Small intestine (tissue), 7 donors: ENCODE data around the gene IGSF3. TPM values are rescaled to one million over a fixed set of nuclear protein-coding genes. Genes with fewer than 3 reads are reported as not detected.

Experiments
- DNase-seq, 2 donors: peaks; one replicate each; pipeline versions ENCODE4 v3.0.0 to v3.0.0-alpha.2; 2013
- FAIRE-seq: peaks from 2 replicates; lab custom pipeline; 2012; peaks lifted over from hg19 to GRCh38; lab: Jason Lieb, UNC
- H3K27ac ChIP-seq, 3 donors: one replicate each; pipeline ENCODE4 v1.5.1; 2013; ENCODE audit warnings: low read length in 2 of 3, mild to moderate bottlenecking in 2 of 3, control low read depth in 1 of 3, inconsistent platforms in 1 of 3, low read depth in 1 of 3, moderate library complexity in 1 of 3
- H3K27me3 ChIP-seq, 3 donors: one replicate each; pipeline ENCODE4 v1.6.1; 2013; ENCODE audit warnings: low read length in 3 of 3, inconsistent platforms in 1 of 3; ENCODE audit not compliant: control insufficient read depth in 3 of 3, insufficient read depth in 3 of 3
- H3K36me3 ChIP-seq, 3 donors: one replicate each; pipeline ENCODE4 v1.6.1; 2013; ENCODE audit warnings: low read length in 3 of 3, inconsistent platforms in 1 of 3, low read depth in 1 of 3, mild to moderate bottlenecking in 1 of 3, moderate library complexity in 1 of 3; ENCODE audit not compliant: control insufficient read depth in 3 of 3, insufficient read depth in 2 of 3
- H3K4me1 ChIP-seq, 3 donors: one replicate each; pipeline ENCODE4 v1.6.1; 2013; ENCODE audit warnings: low read length in 2 of 3, inconsistent platforms in 1 of 3, low read depth in 1 of 3, mild to moderate bottlenecking in 1 of 3, moderate library complexity in 1 of 3; ENCODE audit not compliant: control insufficient read depth in 3 of 3, insufficient read depth in 2 of 3
- H3K4me3 ChIP-seq, 3 donors: one replicate each; pipeline ENCODE4 v1.5.1; 2013; ENCODE audit warnings: low read length in 3 of 3, control low read depth in 1 of 3, inconsistent platforms in 1 of 3, low read depth in 1 of 3, mild to moderate bottlenecking in 1 of 3, moderate library complexity in 1 of 3
- H3K9me3 ChIP-seq, 2 donors: one replicate each; pipeline ENCODE4 v1.6.1; 2013; ENCODE audit warnings: low read depth in 1 of 2, low read length in 1 of 2; ENCODE audit not compliant: control insufficient read depth in 2 of 2, insufficient read depth in 1 of 2
- WGBS, 3 donors: extraction: QIAGEN DNeasy Blood & Tissue Kit; methylation state at CpG; one replicate each; pipeline ENCODE4 v1.1.7; 2013; 5-methylcytosine and 5-hydroxymethylcytosine counted together
- polyA plus RNA-seq, 4 donors: library from polyadenylated mRNA; stranded (reverse) in 3 of 4; unstranded in 1 of 4; fragments of 200-250 nt in 3 of 4; fragments of 120-200 nt in 1 of 4; gene quantifications; one replicate each; pipeline versions ENCODE4 v1.2.1 to v1.2.3, GENCODE V29; 2013
- donor health status: healthy with polysubstance abuse.
- donor health status: control.
- donor health status: control.
- donor health status: Bipolar disorder and iron deficiency.
- donor health status: healthy.

Gene IGSF3
- polyA plus RNA-seq, 4 donors: 5.4 to 44.8 (median 7.0) TPM

DNA sequence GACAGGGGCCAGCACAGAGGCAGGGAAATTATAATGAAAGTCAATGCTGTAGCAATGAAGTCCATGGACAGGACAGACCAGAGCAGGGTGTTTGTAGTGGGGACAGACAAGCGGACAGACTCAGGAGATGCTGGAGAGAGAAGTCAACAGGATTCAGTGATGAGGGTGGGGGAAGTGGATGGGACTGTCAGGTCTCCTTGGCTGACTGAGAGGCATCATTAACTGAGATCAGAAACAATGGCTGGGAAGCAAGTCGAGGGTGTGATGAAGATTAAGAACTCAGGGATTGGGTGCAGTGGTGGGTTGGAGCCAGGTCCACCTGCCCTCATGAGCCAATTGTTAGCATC is 122.2 kb downstream of the IGSF3 start:
- Histone ChIP-seq H3K4me3 (no peak overlapping the region), H3K9me3 (no peaks in the 10 kb centered on the region), H3K36me3 (peaks cover 0 to 24% (median 13%) of the 10 kb centered on the region in 3 donors), H3K27me3 (no peaks in the 10 kb centered on the region), H3K4me1 (peaks cover 0 to 2% (median 0%) of the 10 kb centered on the region in 3 donors), H3K27ac (no peak overlapping the region)
- DNase-seq (no peak), FAIRE-seq (no peak)
- 89 to 92% (median 90%) methylated on average over 2 of the region's 2 CpGs for whole genome bisulfite sequencing, 3 donors

DNA sequence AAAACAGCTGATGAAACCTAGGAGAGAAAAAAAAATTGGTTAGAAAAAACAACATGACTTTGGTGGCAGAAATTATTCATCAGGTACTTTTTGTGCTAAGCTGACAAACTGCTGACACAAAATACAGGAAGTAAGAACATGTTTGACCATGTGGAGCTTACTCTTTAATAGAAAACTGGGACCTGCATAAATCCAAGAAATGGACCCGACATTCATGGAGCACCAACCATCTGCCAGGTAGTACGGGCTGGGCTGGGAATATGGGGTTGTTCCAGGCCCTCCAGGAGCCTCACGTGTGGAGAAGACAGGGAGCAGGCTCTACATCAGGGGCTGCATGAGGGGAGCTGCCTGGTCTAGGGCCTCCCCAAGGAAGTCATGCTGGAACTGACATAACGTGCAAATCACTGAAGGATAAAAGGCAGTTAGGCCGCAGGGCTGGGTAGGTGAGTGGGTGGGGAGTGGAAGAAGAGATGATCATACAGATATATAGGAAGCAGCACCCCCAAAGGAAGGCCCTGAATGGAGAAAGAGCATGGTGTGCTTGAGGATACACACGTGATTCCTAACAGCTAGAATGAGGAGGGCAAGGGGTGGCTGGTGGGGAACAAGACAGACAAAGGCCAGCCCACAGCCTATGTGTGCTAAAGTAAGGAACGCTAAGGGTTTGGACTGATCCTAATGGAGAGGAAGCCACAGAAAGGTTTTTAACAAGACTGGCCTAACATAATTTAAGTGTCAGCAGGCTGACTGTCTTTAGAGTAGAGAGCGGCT is 122.8 kb downstream of the IGSF3 start:
- no peak overlapping the region for H3K27ac ChIP-seq
- WGBS, 3 donors: 85 to 89% (median 87%) methylated on average over 8 of the region's 8 CpGs
- DNase-seq: no peak
- FAIRE-seq: no peak
- no peaks in the 10 kb centered on the region for H3K27me3 ChIP-seq
- no peaks in the 10 kb centered on the region for H3K9me3 ChIP-seq
- H3K4me1 ChIP-seq: peaks cover 0 to 3% (median 0%) of the 10 kb centered on the region in 3 donors
- peaks cover 0 to 24% (median 13%) of the 10 kb centered on the region in 3 donors for H3K36me3 ChIP-seq
- H3K4me3 ChIP-seq: no peak overlapping the region

DNA sequence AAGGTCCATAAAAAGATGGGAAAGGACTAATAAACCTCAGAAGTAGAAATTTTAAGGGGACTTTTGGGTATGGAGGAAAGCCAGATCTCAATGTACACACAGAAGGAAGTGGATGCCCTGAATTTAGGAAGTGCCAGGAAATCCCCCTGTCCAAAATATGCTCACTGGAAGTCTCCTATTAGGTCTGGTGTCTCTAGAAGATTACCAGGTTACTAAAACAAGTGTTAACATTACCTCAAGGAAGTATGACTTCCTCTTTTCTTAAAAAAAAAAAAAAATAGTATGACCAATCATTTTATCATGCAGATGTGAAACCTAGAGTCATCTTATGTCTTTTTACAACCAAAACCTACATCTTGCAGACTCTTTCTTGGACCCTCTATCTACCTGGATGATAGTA is 127.4 kb downstream of the IGSF3 start:
- no peaks in the 10 kb centered on the region for H3K9me3 ChIP-seq
- no peak for FAIRE-seq

GRCh38 chr1:116538544-116538943 is 129.0 kb downstream of the IGSF3 start:
- H3K27me3 ChIP-seq: no peaks in the 10 kb centered on the region
- WGBS, 3 donors: 89 to 100% (median 89%) methylated on average over 1 of the region's 1 CpG
- DNase-seq (peak; percentile 79 to 85), FAIRE-seq (no peak)
- peaks cover 2 to 30% (median 14%) of the 10 kb centered on the region in 3 donors for H3K36me3 ChIP-seq
- H3K4me1 ChIP-seq: peaks cover 2 to 10% (median 10%) of the 10 kb centered on the region in 3 donors
- peak overlapping the region in 2 of 3 donors; percentile 46 to 68 for H3K27ac ChIP-seq
- no peaks in the 10 kb centered on the region for H3K9me3 ChIP-seq
- no peak overlapping the region for H3K4me3 ChIP-seq

More for the DNA sequence above, 127.4 kb downstream of the IGSF3 start:
- peaks cover 0 to 29% (median 13%) of the 10 kb centered on the region in 3 donors for H3K36me3 ChIP-seq
- H3K4me3 ChIP-seq: no peak overlapping the region
- H3K27me3 ChIP-seq: no peaks in the 10 kb centered on the region
- H3K4me1 ChIP-seq: peaks cover 2 to 10% (median 10%) of the 10 kb centered on the region in 3 donors
- no peak overlapping the region for H3K27ac ChIP-seq
- DNase-seq: no peak

GRCh38 chr1:116537898-116538297 is 129.6 kb downstream of the IGSF3 start:
- H3K27ac ChIP-seq: peak overlapping the region in 2 of 3 donors; percentile 40 to 68
- peaks cover 2 to 25% (median 12%) of the 10 kb centered on the region in 3 donors for H3K36me3 ChIP-seq
- no peak overlapping the region for H3K4me3 ChIP-seq
- H3K4me1 ChIP-seq: peaks cover 2 to 10% (median 10%) of the 10 kb centered on the region in 3 donors
- H3K9me3 ChIP-seq: no peaks in the 10 kb centered on the region
- DNase-seq (no peak), FAIRE-seq (no peak)
- no peaks in the 10 kb centered on the region for H3K27me3 ChIP-seq
- 89 to 96% (median 92%) methylated on average over 1 of the region's 1 CpG for WGBS, 3 donors

- 51 to 67% (median 54%) methylated on average over 3 of the region's 3 CpGs for WGBS, 3 donors
- peak in 1 of 2 donors; percentile 49 for DNase-seq
- Histone ChIP-seq H3K27ac (peak overlapping the region in 1 of 3 donors; percentile 37), H3K27me3 (no peaks in the 10 kb centered on the region), H3K4me1 (peaks cover 2 to 10% (median 10%) of the 10 kb centered on the region in 3 donors), H3K4me3 (no peak overlapping the region), H3K36me3 (peaks cover 2 to 29% (median 11%) of the 10 kb centered on the region in 3 donors), H3K9me3 (no peaks in the 10 kb centered on the region)
- no peak for FAIRE-seq
These were observed 130.3 kb downstream of the IGSF3 start for GRCh38 chr1:116537040-116537831.

DNA sequence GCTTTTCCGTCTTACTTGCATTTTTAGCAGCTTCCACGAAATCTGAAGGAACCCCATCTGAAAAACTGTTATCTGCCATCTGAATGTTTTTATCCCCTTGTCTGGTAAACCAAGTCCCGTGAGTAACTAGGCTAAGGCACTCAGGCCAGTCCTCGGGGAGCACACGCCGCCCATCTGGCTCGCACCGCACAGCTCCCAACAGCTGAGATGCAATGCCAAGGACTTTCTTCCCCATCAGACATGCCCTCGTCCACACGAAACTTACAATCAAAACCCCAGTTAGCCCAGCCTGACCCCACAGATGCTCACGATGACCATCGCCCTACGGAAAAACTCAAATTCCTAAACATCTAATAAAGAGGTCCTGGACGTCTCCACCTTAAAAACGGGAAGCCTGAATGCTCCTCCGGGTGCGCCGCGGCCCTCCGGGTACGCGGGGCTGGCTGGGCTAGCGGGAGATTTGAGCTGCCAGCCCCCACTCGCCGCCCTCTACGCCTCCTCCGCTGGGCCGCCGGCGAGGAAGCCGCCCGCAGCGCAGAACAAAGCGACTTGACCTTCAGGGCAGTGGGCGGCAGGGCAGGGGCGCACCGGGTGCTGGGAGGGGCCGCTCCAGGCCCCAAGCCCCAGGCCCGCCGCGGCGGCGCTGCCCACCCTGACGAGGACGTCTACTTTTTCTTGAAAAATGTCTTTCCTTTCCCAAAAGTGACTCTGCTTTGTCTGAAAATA is 133.4 kb downstream of the IGSF3 start:
- H3K27ac ChIP-seq: no peak overlapping the region
- peaks cover 2 to 8% (median 7%) of the 10 kb centered on the region in 3 donors for H3K4me1 ChIP-seq
- peaks cover 2 to 28% (median 11%) of the 10 kb centered on the region in 3 donors for H3K36me3 ChIP-seq
- H3K27me3 ChIP-seq: no peaks in the 10 kb centered on the region
- WGBS, 3 donors: 83 to 95% (median 93%) methylated on average over 43 to 45 of the region's 45 CpGs
- DNase-seq (no peak), FAIRE-seq (no peak)
- no peak overlapping the region for H3K4me3 ChIP-seq
- H3K9me3 ChIP-seq: no peaks in the 10 kb centered on the region

- FAIRE-seq: no peak
- WGBS, 3 donors: 92 to 96% (median 96%) methylated on average over 3 of the region's 3 CpGs
- Histone ChIP-seq H3K27me3 (no peaks in the 10 kb centered on the region), H3K9me3 (no peaks in the 10 kb centered on the region), H3K27ac (no peak overlapping the region), H3K4me1 (peaks cover 2 to 5% (median 4%) of the 10 kb centered on the region in 3 donors), H3K36me3 (peaks cover 2 to 25% (median 11%) of the 10 kb centered on the region in 3 donors), H3K4me3 (no peak overlapping the region)
- no peak for DNase-seq
These were observed 134.1 kb downstream of the IGSF3 start for GRCh38 chr1:116533429-116533820.
